GM12878 (cell line): ENCODE data around the gene GLS. TPM values are rescaled to one million over a fixed set of nuclear protein-coding genes. Genes with fewer than 3 reads are reported as not detected.

Experiments
- CREB1 ChIP-seq: IDR thresholded peaks from 2 replicates; pipeline ENCODE4 v1.6.1; 2012; ENCODE audit warnings: low read depth, mild to moderate bottlenecking, inconsistent platforms
- E4F1 ChIP-seq: fragments of 450-650 bp; IDR thresholded peaks from 2 replicates; pipeline ENCODE4 v1.6.1; 2018; ENCODE audit warnings: borderline replicate concordance, mild to moderate bottlenecking; ENCODE audit not compliant: partially characterized antibody
- EZH2 ChIP-seq: IDR thresholded peaks from 2 replicates; pipeline ENCODE4 v1.6.1; 2012; ENCODE audit warnings: low read depth, mild to moderate bottlenecking, control low read depth, inconsistent platforms, low read length, borderline replicate concordance; ENCODE audit not compliant: control insufficient read depth
- FOXM1 ChIP-seq: IDR thresholded peaks from 2 replicates; pipeline ENCODE4 v1.6.1; 2012; ENCODE audit warnings: low read depth, mild to moderate bottlenecking, inconsistent platforms, low read length, moderate library complexity
- MTA2 ChIP-seq: fragments of 450-650 bp; IDR thresholded peaks from 2 replicates; pipeline ENCODE4 v1.6.1; 2016; ENCODE audit warnings: low read depth, mild to moderate bottlenecking, moderate library complexity
- MYB ChIP-seq: fragments of 150-350 bp; IDR thresholded peaks from 2 replicates; pipeline ENCODE4 v1.6.1; 2014; ENCODE audit warnings: mild to moderate bottlenecking, low read depth, low read length, borderline replicate concordance
- MYC ChIP-seq: IDR thresholded peaks from 2 replicates; pipeline ENCODE4 v1.6.1; 2011; ENCODE audit warnings: mild to moderate bottlenecking, low read length, moderate library complexity, inconsistent platforms; ENCODE audit not compliant: insufficient read depth, insufficient replicate concordance, insufficient read length, severe bottlenecking
- NFYB ChIP-seq: IDR thresholded peaks from 2 replicates; pipeline ENCODE4 v1.6.1; 2011; ENCODE audit warnings: low read depth, mild to moderate bottlenecking, low read length, improper control_type of control experiment, moderate library complexity; ENCODE audit not compliant: insufficient read depth
- PAX8 ChIP-seq: fragments of 450-650 bp; IDR thresholded peaks from 2 replicates; pipeline ENCODE4 v1.6.1; 2017; ENCODE audit warnings: mild to moderate bottlenecking, moderate library complexity
- POLR2A ChIP-seq: IDR thresholded peaks from 2 replicates; pipeline ENCODE4 v1.6.1; 2011; ENCODE audit warnings: low read depth, mild to moderate bottlenecking, low read length
- RAD51 ChIP-seq: fragments of 450-650 bp; IDR thresholded peaks from 2 replicates; pipeline ENCODE4 v1.6.1; 2016; ENCODE audit warnings: moderate library complexity, mild to moderate bottlenecking, inconsistent platforms
- RUNX3 ChIP-seq: IDR thresholded peaks from 2 replicates; pipeline ENCODE4 v1.6.1; 2012; ENCODE audit warnings: low read length, inconsistent platforms
- SPI1 ChIP-seq: IDR thresholded peaks from 2 replicates; pipeline ENCODE4 v1.6.1; 2011; ENCODE audit warnings: low read depth, mild to moderate bottlenecking, low read length, moderate library complexity, borderline replicate concordance; ENCODE audit not compliant: insufficient read depth
- TAF1 ChIP-seq: IDR thresholded peaks from 2 replicates; pipeline ENCODE4 v1.6.1; 2011; ENCODE audit warnings: mild to moderate bottlenecking, low read depth, low read length, borderline replicate concordance
- ZNF207 ChIP-seq: fragments of 450-650 bp; IDR thresholded peaks from 2 replicates; pipeline ENCODE4 v1.6.1; 2014; ENCODE audit warnings: antibody characterized with exemption, mild to moderate bottlenecking, borderline replicate concordance
- polyA plus RNA-seq, 11 experiments: library from polyadenylated mRNA; depleted of rRNA in 4 of 11; unstranded in 6 of 11; stranded (reverse) in 5 of 11; fragments of >200 nt; fragmentation: Nextera tagmentation in 4 of 11; fragmentation: Illumina TruSeq in 1 of 11; extraction: Ambion mirVana in 4 of 11; extraction: Trizol in 1 of 11; gene quantifications; 1 replicate in 1 of 11; 2 replicates in 10 of 11; pipeline versions ENCODE4 v1.2.1 to v1.2.3, GENCODE V29; 2011 to 2016; ENCODE audit warnings: inconsistent platforms in 2 of 11, missing spikeins in 2 of 11, low read depth in 1 of 11
- total RNA-seq, 4 experiments: library from RNA; depleted of rRNA in 3 of 4; stranded (reverse); fragments of >200 nt in 3 of 4; fragmentation: Illumina TruSeq in 1 of 4; extraction: Trizol in 1 of 4; gene quantifications; 2 replicates each; pipeline versions ENCODE4 v1.2.1 to v1.2.3, GENCODE V29; 2013 to 2021
- TF ChIP-seq, protein P1 (sequence below): IDR thresholded peaks from 2 replicates; pipeline ENCODE4 v1.6.1; 2012; ENCODE audit warnings: improper control_type of control experiment, low read depth, low read length; ENCODE audit not compliant: insufficient replicate concordance
- TF ChIP-seq, protein P2 (sequence below): IDR thresholded peaks from 2 replicates; pipeline ENCODE4 v1.6.1; 2012; ENCODE audit warnings: mild to moderate bottlenecking, low read depth, low read length
- TF ChIP-seq, protein P3 (sequence below): IDR thresholded peaks from 2 replicates; pipeline ENCODE4 v1.6.1; 2012; ENCODE audit warnings: low read length, inconsistent platforms

The GLS gene
- total and polyA plus RNA-seq, 10 of the 15 experiments (the other 5 are each of a cell fraction or from before 2014, with no cell fraction given): 15.7 to 145 (median 70.8) TPM

GRCh38 chr2:190887089-190887488, 6.5 kb downstream of the GLS start (continued):
- TF ChIP-seq, protein P1, sequence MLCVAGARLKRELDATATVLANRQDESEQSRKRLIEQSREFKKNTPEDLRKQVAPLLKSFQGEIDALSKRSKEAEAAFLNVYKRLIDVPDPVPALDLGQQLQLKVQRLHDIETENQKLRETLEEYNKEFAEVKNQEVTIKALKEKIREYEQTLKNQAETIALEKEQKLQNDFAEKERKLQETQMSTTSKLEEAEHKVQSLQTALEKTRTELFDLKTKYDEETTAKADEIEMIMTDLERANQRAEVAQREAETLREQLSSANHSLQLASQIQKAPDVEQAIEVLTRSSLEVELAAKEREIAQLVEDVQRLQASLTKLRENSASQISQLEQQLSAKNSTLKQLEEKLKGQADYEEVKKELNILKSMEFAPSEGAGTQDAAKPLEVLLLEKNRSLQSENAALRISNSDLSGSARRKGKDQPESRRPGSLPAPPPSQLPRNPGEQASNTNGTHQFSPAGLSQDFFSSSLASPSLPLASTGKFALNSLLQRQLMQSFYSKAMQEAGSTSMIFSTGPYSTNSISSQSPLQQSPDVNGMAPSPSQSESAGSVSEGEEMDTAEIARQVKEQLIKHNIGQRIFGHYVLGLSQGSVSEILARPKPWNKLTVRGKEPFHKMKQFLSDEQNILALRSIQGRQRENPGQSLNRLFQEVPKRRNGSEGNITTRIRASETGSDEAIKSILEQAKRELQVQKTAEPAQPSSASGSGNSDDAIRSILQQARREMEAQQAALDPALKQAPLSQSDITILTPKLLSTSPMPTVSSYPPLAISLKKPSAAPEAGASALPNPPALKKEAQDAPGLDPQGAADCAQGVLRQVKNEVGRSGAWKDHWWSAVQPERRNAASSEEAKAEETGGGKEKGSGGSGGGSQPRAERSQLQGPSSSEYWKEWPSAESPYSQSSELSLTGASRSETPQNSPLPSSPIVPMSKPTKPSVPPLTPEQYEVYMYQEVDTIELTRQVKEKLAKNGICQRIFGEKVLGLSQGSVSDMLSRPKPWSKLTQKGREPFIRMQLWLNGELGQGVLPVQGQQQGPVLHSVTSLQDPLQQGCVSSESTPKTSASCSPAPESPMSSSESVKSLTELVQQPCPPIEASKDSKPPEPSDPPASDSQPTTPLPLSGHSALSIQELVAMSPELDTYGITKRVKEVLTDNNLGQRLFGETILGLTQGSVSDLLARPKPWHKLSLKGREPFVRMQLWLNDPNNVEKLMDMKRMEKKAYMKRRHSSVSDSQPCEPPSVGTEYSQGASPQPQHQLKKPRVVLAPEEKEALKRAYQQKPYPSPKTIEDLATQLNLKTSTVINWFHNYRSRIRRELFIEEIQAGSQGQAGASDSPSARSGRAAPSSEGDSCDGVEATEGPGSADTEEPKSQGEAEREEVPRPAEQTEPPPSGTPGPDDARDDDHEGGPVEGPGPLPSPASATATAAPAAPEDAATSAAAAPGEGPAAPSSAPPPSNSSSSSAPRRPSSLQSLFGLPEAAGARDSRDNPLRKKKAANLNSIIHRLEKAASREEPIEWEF: no peak
- TF ChIP-seq EZH2 (no peak), MYB (no peak), NFYB (no peak), E4F1 (no peak), FOXM1 (0 out of 2 replicates have a peak, but pooled peaks have one; percentile 25), ZNF207 (no peak), CREB1 (peak; percentile 57), TAF1 (no peak), PAX8 (no peak), RUNX3 (peak; percentile 52; the same call in 1 of the 2 replicates), POLR2A (no peak), MYC (no peak), RAD51 (no peak), SPI1 (no peak), MTA2 (peak; percentile 14; the same call in 1 of the 2 replicates)
- TF ChIP-seq, protein P2, sequence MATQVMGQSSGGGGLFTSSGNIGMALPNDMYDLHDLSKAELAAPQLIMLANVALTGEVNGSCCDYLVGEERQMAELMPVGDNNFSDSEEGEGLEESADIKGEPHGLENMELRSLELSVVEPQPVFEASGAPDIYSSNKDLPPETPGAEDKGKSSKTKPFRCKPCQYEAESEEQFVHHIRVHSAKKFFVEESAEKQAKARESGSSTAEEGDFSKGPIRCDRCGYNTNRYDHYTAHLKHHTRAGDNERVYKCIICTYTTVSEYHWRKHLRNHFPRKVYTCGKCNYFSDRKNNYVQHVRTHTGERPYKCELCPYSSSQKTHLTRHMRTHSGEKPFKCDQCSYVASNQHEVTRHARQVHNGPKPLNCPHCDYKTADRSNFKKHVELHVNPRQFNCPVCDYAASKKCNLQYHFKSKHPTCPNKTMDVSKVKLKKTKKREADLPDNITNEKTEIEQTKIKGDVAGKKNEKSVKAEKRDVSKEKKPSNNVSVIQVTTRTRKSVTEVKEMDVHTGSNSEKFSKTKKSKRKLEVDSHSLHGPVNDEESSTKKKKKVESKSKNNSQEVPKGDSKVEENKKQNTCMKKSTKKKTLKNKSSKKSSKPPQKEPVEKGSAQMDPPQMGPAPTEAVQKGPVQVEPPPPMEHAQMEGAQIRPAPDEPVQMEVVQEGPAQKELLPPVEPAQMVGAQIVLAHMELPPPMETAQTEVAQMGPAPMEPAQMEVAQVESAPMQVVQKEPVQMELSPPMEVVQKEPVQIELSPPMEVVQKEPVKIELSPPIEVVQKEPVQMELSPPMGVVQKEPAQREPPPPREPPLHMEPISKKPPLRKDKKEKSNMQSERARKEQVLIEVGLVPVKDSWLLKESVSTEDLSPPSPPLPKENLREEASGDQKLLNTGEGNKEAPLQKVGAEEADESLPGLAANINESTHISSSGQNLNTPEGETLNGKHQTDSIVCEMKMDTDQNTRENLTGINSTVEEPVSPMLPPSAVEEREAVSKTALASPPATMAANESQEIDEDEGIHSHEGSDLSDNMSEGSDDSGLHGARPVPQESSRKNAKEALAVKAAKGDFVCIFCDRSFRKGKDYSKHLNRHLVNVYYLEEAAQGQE: no peak
- TF ChIP-seq, protein P3, sequence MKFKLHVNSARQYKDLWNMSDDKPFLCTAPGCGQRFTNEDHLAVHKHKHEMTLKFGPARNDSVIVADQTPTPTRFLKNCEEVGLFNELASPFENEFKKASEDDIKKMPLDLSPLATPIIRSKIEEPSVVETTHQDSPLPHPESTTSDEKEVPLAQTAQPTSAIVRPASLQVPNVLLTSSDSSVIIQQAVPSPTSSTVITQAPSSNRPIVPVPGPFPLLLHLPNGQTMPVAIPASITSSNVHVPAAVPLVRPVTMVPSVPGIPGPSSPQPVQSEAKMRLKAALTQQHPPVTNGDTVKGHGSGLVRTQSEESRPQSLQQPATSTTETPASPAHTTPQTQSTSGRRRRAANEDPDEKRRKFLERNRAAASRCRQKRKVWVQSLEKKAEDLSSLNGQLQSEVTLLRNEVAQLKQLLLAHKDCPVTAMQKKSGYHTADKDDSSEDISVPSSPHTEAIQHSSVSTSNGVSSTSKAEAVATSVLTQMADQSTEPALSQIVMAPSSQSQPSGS: no peak; the same call in 1 of the 2 replicates
